ENCODE results near the gene TRIM8. TPM values are rescaled to one million over a fixed set of nuclear protein-coding genes. Genes with fewer than 3 reads are reported as not detected.

TRIM8 gene
- total and polyA plus RNA-seq, 2 donors (not counting 3 experiments of a cell fraction or from before 2014, with no cell fraction given): 74.1 to 114 TPM

- DNase-seq (ENCODE audit: low read depth, low spot score): peak; percentile 41
These were observed 29.7 kb downstream of the TRIM8 start for GRCh38 chr10:102673819-102674511.

More at GRCh38 chr10:102673819-102674511, 29.7 kb downstream of the TRIM8 start:
- Histone ChIP-seq H3K27me3 (ENCODE audit: control insufficient read depth in 2 of 2, insufficient read depth in 2 of 2, low read length in 2 of 2) (no peaks in the 10 kb centered on the region), H3K79me2 (ENCODE audit: control insufficient read depth, insufficient read depth, low read length) (no peaks in the 10 kb centered on the region), H2AFZ (ENCODE audit: low read depth, low read length) (peak overlapping the region; percentile 82), H3K9me1 (replicated peaks; ENCODE audit: control insufficient read depth, extremely low read depth, insufficient read depth, low read length) (no peaks in the 10 kb centered on the region), H3K36me3 (ENCODE audit: control insufficient read depth in 2 of 2, extremely low read depth in 1 of 2, insufficient read depth in 2 of 2, low read length in 2 of 2) (no peaks in the 10 kb centered on the region), H3K9me3 (replicated peaks; ENCODE audit: control insufficient read depth, insufficient read depth, low read length) (no peaks in the 10 kb centered on the region), H3K27ac (ENCODE audit: insufficient read depth, low read depth, low read length) (no peak overlapping the region), H4K20me1 (replicated peaks; ENCODE audit: control insufficient read depth, extremely low read depth, insufficient read depth, low read length) (no peaks in the 10 kb centered on the region), H3K4me3 (replicated peaks in 1 of 3; ENCODE audit: insufficient read depth in 1 of 3, low read depth in 1 of 3, low read length in 3 of 3) (peak overlapping the region in 1 of 3 experiments; percentile 9), H3K4me2 (ENCODE audit: insufficient read depth, low read length) (peak overlapping the region; percentile 1), H3K9ac (replicated peaks; ENCODE audit: extremely low read depth, insufficient read depth, low read length) (no peak overlapping the region), H3K4me1 (ENCODE audit: control insufficient read depth, extremely low read depth, insufficient read depth, low read length) (peaks cover 5% of the 10 kb centered on the region)
- ChIA-PET CTCF (interaction anchor here (1.0 to 8.1 kb wide), 4 partner anchors 10 to 170 kb away, joined by 3 to 75 read pairs (median 4); partner anchors contain the start of genes ARL3 and SUFU), POLR2A (no interaction called here)
- intact Hi-C loops (cut with micrococcal nuclease): no loop called here
- peak; percentile 59 for FAIRE-seq
- no TSS peak for BruUV-seq (replicated peaks)
- TF ChIP-seq GATA2 (IDR thresholded peaks at IDR 0.05; ENCODE audit: insufficient read depth, insufficient read length, low read depth, low read length) (no peak), MYC (IDR thresholded peaks at IDR 0.05; ENCODE audit: low read depth, low read length) (no peak), POLR2AphosphoS5 (IDR thresholded peaks at IDR 0.05; ENCODE audit: insufficient read depth, low read depth, low read length) (no peak), JUN (IDR thresholded peaks at IDR 0.05; ENCODE audit: borderline replicate concordance, insufficient read depth, insufficient read length, low read depth) (no peak), POLR2A (IDR thresholded peaks at IDR 0.05; ENCODE audit: low read depth, low read length) (no peak), EZH2 (IDR thresholded peaks at IDR 0.05; ENCODE audit: borderline replicate concordance, low read depth, low read length, severe bottlenecking) (no peak), CTCF (IDR thresholded peaks at IDR 0.05; ENCODE audit: extremely low read depth in 1 of 2, insufficient read depth in 1 of 2, low read depth in 1 of 2, low read length in 2 of 2) (no peak), FOS (IDR thresholded peaks at IDR 0.05; ENCODE audit: borderline replicate concordance, insufficient read depth, low read length) (no peak), MAX (IDR thresholded peaks at IDR 0.05; ENCODE audit: insufficient read depth, insufficient read length) (no peak)
- dilution Hi-C loops (cut with MboI; ENCODE audit: extremely low pct_ligation_motif_present, low sequenced_read_pairs): no loop called here

Measured in endothelial cell of umbilical vein (primary cell).